Caco-2 (cell line): Measurements from ENCODE around the gene PDGFA. TPM values are rescaled to one million over a fixed set of nuclear protein-coding genes. Genes with fewer than 3 reads are reported as not detected.

Source experiments
- BruUV-seq: library from RNA; stranded (reverse); fragments of 400-500 nt; replicated peaks from 2 replicates; lab custom pipeline; 2021; lab: Mats Ljungman, UMichigan
- CTCF ChIA-PET: fragments of 300-600 bp; sonication (Branson Sonifier 250); formaldehyde crosslinking; loops from one replicate; lab custom pipeline; 2022; ENCODE audit warnings: antibody characterized with exemption; lab: Charles Lee
- POLR2A ChIA-PET: fragments of 300-600 bp; sonication (Branson Sonifier 250); formaldehyde crosslinking; loops from one replicate; lab custom pipeline; 2022; ENCODE audit warnings: antibody characterized with exemption; lab: Charles Lee
- DNase-seq, 2 experiments: peaks; one replicate each; pipeline versions ENCODE4 v3.0.0 to v3.0.0-alpha.2; 2020 to 2022
- H3K27me3 ChIP-seq: replicated peaks from 2 replicates; pipeline ENCODE4 v1.6.0; 2011; ENCODE audit warnings: low read length; ENCODE audit not compliant: control insufficient read depth, insufficient read depth
- H3K36me3 ChIP-seq: 2 replicates; pipeline ENCODE4 v1.5.1; 2011; ENCODE audit warnings: low read length; ENCODE audit not compliant: control insufficient read depth, insufficient read depth
- H3K4me1 ChIP-seq: fragments of 250-450 bp; sonication (Bioruptor Pico); 2 replicates; pipeline ENCODE4 v1.5.1; 2020; ENCODE audit warnings: mild to moderate bottlenecking
- H3K4me3 ChIP-seq: 2 replicates; pipeline ENCODE4 v1.5.1; 2011; ENCODE audit warnings: low read depth, mild to moderate bottlenecking, control low read depth, low read length
- H3K9me3 ChIP-seq: fragments of 250-450 bp; sonication (Bioruptor Pico); 2 replicates; pipeline ENCODE4 v1.5.1; 2020; ENCODE audit warnings: mild to moderate bottlenecking, moderate library complexity
- H3K27ac Mint-ChIP-seq: one replicate; pipeline ENCODE4 v1.8.0; 2022; ENCODE audit warnings: mixed read lengths; ENCODE audit not compliant: unreplicated experiment
- H3K27me3 Mint-ChIP-seq: one replicate; pipeline ENCODE4 v1.8.0; 2022; ENCODE audit warnings: mixed read lengths; ENCODE audit not compliant: insufficient read depth, unreplicated experiment
- H3K36me3 Mint-ChIP-seq: one replicate; pipeline ENCODE4 v1.8.0; 2022; ENCODE audit warnings: mild to moderate bottlenecking, mixed read lengths; ENCODE audit not compliant: insufficient read depth, unreplicated experiment
- H3K4me1 Mint-ChIP-seq: one replicate; pipeline ENCODE4 v1.8.0; 2022; ENCODE audit warnings: low read depth, mixed read lengths; ENCODE audit not compliant: unreplicated experiment
- H3K4me3 Mint-ChIP-seq: one replicate; pipeline ENCODE4 v1.8.0; 2022; ENCODE audit warnings: mild to moderate bottlenecking, moderate library complexity, mixed read lengths; ENCODE audit not compliant: unreplicated experiment
- H3K9me3 Mint-ChIP-seq: one replicate; pipeline ENCODE4 v1.8.0; 2022; ENCODE audit warnings: mixed read lengths; ENCODE audit not compliant: unreplicated experiment
- intact Hi-C: fragments of 100-400 bp; cut with micrococcal nuclease; formaldehyde crosslinking; loops from one replicate; pipeline ENCODE4 v1.10.0; 2022; ENCODE audit not compliant: unreplicated experiment
- total RNA-seq: library from RNA; stranded (reverse); gene quantifications from 2 replicates; pipeline ENCODE4 v1.2.3, GENCODE V29; 2022
- TF ChIP-seq, protein P1 (sequence below), 2 experiments: fragments of 200-600 bp in 1 of 2; IDR thresholded peaks; 1 replicate in 1 of 2; 2 replicates in 1 of 2; pipeline versions ENCODE4 v1.5.1 to v1.8.0; 2011 to 2022; ENCODE audit warnings: antibody characterized with exemption in 1 of 2, control low read depth in 1 of 2, inconsistent platforms in 1 of 2, low read depth in 1 of 2, low read length in 1 of 2, mild to moderate bottlenecking in 1 of 2, moderate library complexity in 1 of 2; ENCODE audit not compliant: insufficient read depth in 1 of 2, severe bottlenecking in 1 of 2, unreplicated experiment in 1 of 2

The PDGFA gene
- total RNA-seq, 1 experiment from 2014 or later, result 78.5 TPM

- H3K9me3 Mint-ChIP-seq, result no peaks in the 10 kb centered on the region
- Histone ChIP-seq H3K27me3 (peaks cover 1% of the 10 kb centered on the region; the same call in 1 of the 2 replicates), H3K36me3 (no peaks in the 10 kb centered on the region), H3K9me3 (peaks cover 6% of the 10 kb centered on the region; the same call in 1 of the 2 replicates), H3K4me1 (peaks cover 34% of the 10 kb centered on the region), H3K4me3 (peak overlapping the region; percentile 38)
- no peak for DNase-seq
- ChIA-PET CTCF (no interaction called here), POLR2A (no interaction called here)
- no peaks in the 10 kb centered on the region for H3K27me3 Mint-ChIP-seq
- H3K4me1 Mint-ChIP-seq, result no peaks in the 10 kb centered on the region
- TF ChIP-seq, protein P1, sequence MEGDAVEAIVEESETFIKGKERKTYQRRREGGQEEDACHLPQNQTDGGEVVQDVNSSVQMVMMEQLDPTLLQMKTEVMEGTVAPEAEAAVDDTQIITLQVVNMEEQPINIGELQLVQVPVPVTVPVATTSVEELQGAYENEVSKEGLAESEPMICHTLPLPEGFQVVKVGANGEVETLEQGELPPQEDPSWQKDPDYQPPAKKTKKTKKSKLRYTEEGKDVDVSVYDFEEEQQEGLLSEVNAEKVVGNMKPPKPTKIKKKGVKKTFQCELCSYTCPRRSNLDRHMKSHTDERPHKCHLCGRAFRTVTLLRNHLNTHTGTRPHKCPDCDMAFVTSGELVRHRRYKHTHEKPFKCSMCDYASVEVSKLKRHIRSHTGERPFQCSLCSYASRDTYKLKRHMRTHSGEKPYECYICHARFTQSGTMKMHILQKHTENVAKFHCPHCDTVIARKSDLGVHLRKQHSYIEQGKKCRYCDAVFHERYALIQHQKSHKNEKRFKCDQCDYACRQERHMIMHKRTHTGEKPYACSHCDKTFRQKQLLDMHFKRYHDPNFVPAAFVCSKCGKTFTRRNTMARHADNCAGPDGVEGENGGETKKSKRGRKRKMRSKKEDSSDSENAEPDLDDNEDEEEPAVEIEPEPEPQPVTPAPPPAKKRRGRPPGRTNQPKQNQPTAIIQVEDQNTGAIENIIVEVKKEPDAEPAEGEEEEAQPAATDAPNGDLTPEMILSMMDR (IDR thresholded peaks at IDR 0.05; ENCODE audit: insufficient read depth in 1 of 2, low read depth in 1 of 2, low read length in 1 of 2, severe bottlenecking in 1 of 2, unreplicated experiment in 1 of 2), result no peak
- peaks cover 3% of the 10 kb centered on the region for H3K36me3 Mint-ChIP-seq
- H3K4me3 Mint-ChIP-seq, result peak overlapping the region; percentile 24
- intact Hi-C loops, result no loop called here
- H3K27ac Mint-ChIP-seq, result no peak overlapping the region
- BruUV-seq, result no TSS peak
These were observed 3.3 kb upstream of the PDGFA start for GRCh38 chr7:522951-523314.

DNA sequence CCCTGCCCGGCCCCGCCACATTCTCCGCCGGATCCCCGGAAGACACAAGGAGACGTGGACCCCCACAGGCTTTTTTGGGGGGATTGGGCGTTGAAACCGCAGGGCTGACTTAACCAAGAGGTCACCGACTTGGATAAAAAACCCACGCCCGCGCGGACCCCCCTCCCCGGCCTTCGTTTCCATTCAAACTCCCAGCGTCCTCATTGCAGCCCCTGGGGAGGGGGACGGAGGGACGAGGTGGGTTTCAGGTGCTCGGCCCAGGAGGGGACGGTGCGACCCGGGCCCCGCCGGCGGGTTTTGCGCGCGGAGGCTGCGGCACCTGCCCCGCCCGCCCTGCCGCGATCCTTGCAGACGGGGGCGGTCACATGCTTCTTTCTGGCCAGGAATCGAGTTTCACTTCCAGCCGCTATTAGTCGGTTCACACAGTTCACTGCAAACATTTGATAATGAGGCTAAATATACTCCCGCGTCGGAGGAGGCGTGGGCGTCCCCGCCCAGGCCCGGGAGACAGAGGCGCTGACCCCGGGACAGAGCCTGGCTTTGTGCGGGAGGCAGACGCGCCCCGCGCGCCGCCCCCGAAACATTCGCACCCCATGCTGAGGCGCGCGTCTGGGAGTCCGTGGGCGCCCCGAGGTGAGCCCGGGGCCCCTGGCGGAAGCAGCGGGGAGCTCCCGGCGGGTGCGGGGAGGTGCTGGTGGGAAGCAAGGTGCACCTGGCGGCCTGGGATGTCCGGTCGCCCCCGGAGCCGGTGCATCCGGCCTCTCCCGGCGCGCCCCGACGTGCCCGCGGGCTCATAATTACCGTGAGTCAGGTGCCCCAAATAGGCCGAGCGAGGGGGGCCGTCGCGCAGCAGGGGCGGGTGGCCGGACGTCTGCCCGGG, 2.7 kb upstream of the PDGFA start:
- TF ChIP-seq, protein P1 (IDR thresholded peaks at IDR 0.05; ENCODE audit: insufficient read depth in 1 of 2, low read depth in 1 of 2, low read length in 1 of 2, severe bottlenecking in 1 of 2, unreplicated experiment in 1 of 2), result no peak
- BruUV-seq, result no TSS peak
- Mint-ChIP-seq H3K27ac (no peak overlapping the region), H3K9me3 (no peaks in the 10 kb centered on the region), H3K36me3 (peaks cover 7% of the 10 kb centered on the region), H3K4me1 (no peaks in the 10 kb centered on the region), H3K27me3 (no peaks in the 10 kb centered on the region), H3K4me3 (peak overlapping the region; percentile 69)
- CTCF ChIA-PET, result no interaction called here
- Histone ChIP-seq H3K4me3 (peak overlapping the region; percentile 38), H3K9me3 (peaks cover 5% of the 10 kb centered on the region; the same call in 1 of the 2 replicates), H3K4me1 (peaks cover 34% of the 10 kb centered on the region), H3K36me3 (no peaks in the 10 kb centered on the region), H3K27me3 (peaks cover 1% of the 10 kb centered on the region; the same call in 1 of the 2 replicates)
- POLR2A ChIA-PET, result no interaction called here
- peak; percentile 72 for DNase-seq
- intact Hi-C loops, result no loop called here

DNA sequence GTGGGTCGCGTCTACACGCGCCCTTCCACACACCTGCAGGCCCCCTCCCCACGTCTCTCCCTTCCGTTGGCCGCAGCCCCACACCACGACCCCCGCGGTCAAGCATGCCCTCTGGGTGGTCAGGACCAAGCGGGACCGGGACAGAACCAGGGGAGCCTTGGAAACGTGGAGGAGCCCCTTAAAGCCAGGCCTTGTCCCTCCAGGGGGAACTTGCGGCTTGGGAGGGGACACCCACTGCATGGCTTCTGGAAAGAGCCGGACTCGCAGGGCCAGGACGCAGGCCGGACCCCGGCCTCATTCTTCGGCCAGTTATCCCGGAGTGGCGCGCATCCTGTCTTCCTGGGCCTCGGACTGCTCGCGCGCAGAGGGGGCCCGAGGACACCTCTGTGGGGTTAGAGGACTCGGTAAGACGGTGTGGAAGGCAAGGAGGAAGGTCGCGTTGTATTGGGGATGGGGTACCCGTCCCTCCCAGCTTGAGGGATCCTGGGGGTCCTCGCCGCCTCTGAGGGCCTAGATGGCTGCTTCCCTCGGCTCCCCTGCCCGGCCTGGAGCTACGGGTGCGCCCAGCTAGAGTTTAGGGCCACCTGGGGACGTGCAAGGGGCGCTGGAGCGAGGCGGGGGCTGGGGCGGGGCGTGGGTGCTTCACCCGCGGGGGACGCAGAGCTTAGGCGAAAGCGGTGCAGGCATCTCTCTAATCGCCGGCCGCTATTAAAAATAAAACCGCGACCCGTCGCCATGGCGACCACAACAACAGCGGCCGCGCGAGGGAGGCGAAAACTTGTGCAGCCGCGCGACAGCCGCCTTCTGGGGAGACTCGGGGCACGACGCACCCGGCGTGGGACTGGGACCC, 1.8 kb upstream of the PDGFA start:
- TF ChIP-seq, protein P1 (IDR thresholded peaks at IDR 0.05; ENCODE audit: insufficient read depth in 1 of 2, low read depth in 1 of 2, low read length in 1 of 2, severe bottlenecking in 1 of 2, unreplicated experiment in 1 of 2), result peak in 1 of 2 experiments; percentile 6
- Histone ChIP-seq H3K36me3 (no peaks in the 10 kb centered on the region), H3K27me3 (peaks cover 1% of the 10 kb centered on the region; the same call in 1 of the 2 replicates), H3K9me3 (no peaks in the 10 kb centered on the region), H3K4me3 (peak overlapping the region; percentile 38), H3K4me1 (peaks cover 29% of the 10 kb centered on the region)
- BruUV-seq, result no TSS peak
- Mint-ChIP-seq H3K27ac (no peak overlapping the region), H3K4me1 (peaks cover 2% of the 10 kb centered on the region), H3K27me3 (no peaks in the 10 kb centered on the region), H3K4me3 (peak overlapping the region; percentile 69), H3K9me3 (no peaks in the 10 kb centered on the region), H3K36me3 (peaks cover 7% of the 10 kb centered on the region)
- ChIA-PET CTCF (interaction anchor here (0.6 kb wide), 1 partner anchor 8 kb away, joined by 3 read pairs; no protein-coding TSS in a partner anchor), POLR2A (interaction anchor here (0.6 to 0.7 kb wide), 3 partner anchors 16 to 1034 kb away, joined by 3 to 6 read pairs (median 3); no protein-coding TSS in a partner anchor)
- intact Hi-C loops, result loop anchor here (2.0 kb wide), 1 partner anchor 17 kb away; no protein-coding TSS in a partner anchor
- peak in 1 of 2 experiments; percentile 64 for DNase-seq
